Measurements from ENCODE around the gene PROCA1. TPM values are rescaled to one million over a fixed set of nuclear protein-coding genes. Genes with fewer than 3 reads are reported as not detected.

The PROCA1 gene
- total RNA-seq, 1 experiment from 2014 or later: 1.1 TPM

GRCh38 chr17:28740406-28741357, 29.0 kb upstream of the PROCA1 start:
- intact Hi-C loops (cut with micrococcal nuclease): no loop called here
- BruUV-seq (replicated peaks): no TSS peak
- CTCF ChIA-PET: interaction anchor here (0.7 to 15.1 kb wide), 4 partner anchors 9 to 15 kb away, joined by 3 to 365 read pairs (median 3); partner anchors contain the start of genes NEK8 and TLCD1
- H3K27me3 Mint-ChIP-seq (ENCODE audit: insufficient read depth, unreplicated experiment): no peaks in the 10 kb centered on the region
- peaks cover 11% of the 10 kb centered on the region for H3K36me3 Mint-ChIP-seq (ENCODE audit: insufficient read depth, unreplicated experiment)
- no peak for DNase-seq (ENCODE audit: unreplicated experiment)
- H3K27ac Mint-ChIP-seq (ENCODE audit: low read depth, unreplicated experiment): no peak overlapping the region
- POLR2A ChIA-PET: interaction anchor here (17.3 kb wide), 1 partner anchor 14 kb away, joined by 1135 read pairs; the partner anchor contains the start of genes NEK8, RPL23A and TLCD1
- no peak for TF ChIP-seq CTCF (IDR thresholded peaks at IDR 0.05; ENCODE audit: unreplicated experiment)
- peaks cover 6% of the 10 kb centered on the region for H3K4me1 Mint-ChIP-seq (ENCODE audit: insufficient read depth, unreplicated experiment)
- no peak overlapping the region for H3K4me3 Mint-ChIP-seq (ENCODE audit: unreplicated experiment)
- no peaks in the 10 kb centered on the region for H3K9me3 Mint-ChIP-seq (ENCODE audit: unreplicated experiment)

GRCh38 chr17:28738680-28739384, 27.1 kb upstream of the PROCA1 start:
- ChIA-PET CTCF (interaction anchor here (0.5 kb wide), 1 partner anchor 482 kb away, joined by 3 read pairs; no protein-coding TSS in a partner anchor), POLR2A (interaction anchor here (17.3 kb wide), 1 partner anchor 12 kb away, joined by 1135 read pairs; the partner anchor contains the start of genes NEK8, RPL23A and TLCD1)
- H3K36me3 Mint-ChIP-seq (ENCODE audit: insufficient read depth, unreplicated experiment): peaks cover 6% of the 10 kb centered on the region
- intact Hi-C loops (cut with micrococcal nuclease): no loop called here
- DNase-seq (ENCODE audit: unreplicated experiment): no peak
- peaks cover 6% of the 10 kb centered on the region for H3K4me1 Mint-ChIP-seq (ENCODE audit: insufficient read depth, unreplicated experiment)
- no peak overlapping the region for H3K4me3 Mint-ChIP-seq (ENCODE audit: unreplicated experiment)
- H3K27me3 Mint-ChIP-seq (ENCODE audit: insufficient read depth, unreplicated experiment): no peaks in the 10 kb centered on the region
- H3K9me3 Mint-ChIP-seq (ENCODE audit: unreplicated experiment): no peaks in the 10 kb centered on the region
- H3K27ac Mint-ChIP-seq (ENCODE audit: low read depth, unreplicated experiment): no peak overlapping the region
- no peak for TF ChIP-seq CTCF (IDR thresholded peaks at IDR 0.05; ENCODE audit: unreplicated experiment)
- BruUV-seq (replicated peaks): no TSS peak

GRCh38 chr17:28737770-28738679, 26.3 kb upstream of the PROCA1 start:
- Mint-ChIP-seq H3K4me1 (ENCODE audit: insufficient read depth, unreplicated experiment) (peaks cover 3% of the 10 kb centered on the region), H3K4me3 (ENCODE audit: unreplicated experiment) (no peak overlapping the region), H3K9me3 (ENCODE audit: unreplicated experiment) (no peaks in the 10 kb centered on the region), H3K27ac (ENCODE audit: low read depth, unreplicated experiment) (no peak overlapping the region), H3K36me3 (ENCODE audit: insufficient read depth, unreplicated experiment) (peaks cover 6% of the 10 kb centered on the region), H3K27me3 (ENCODE audit: insufficient read depth, unreplicated experiment) (no peaks in the 10 kb centered on the region)
- CTCF ChIA-PET: interaction anchor here (0.6 kb wide), 1 partner anchor 10 kb away, joined by 3 read pairs; no protein-coding TSS in a partner anchor
- DNase-seq (ENCODE audit: unreplicated experiment): no peak
- TF ChIP-seq CTCF (IDR thresholded peaks at IDR 0.05; ENCODE audit: unreplicated experiment): no peak
- intact Hi-C loops (cut with micrococcal nuclease): no loop called here
- no TSS peak for BruUV-seq (replicated peaks)
- POLR2A ChIA-PET: interaction anchor here (17.3 kb wide), 1 partner anchor 11 kb away, joined by 1135 read pairs; the partner anchor contains the start of genes NEK8, RPL23A and TLCD1

Data from MCF 10A (cell line).